LoVo (cell line): ENCODE data around the gene NUAK2.
A peak's percentile ranks its signal among the peaks of the same experiment; 100 is the strongest.
"Not testable (repeated sequence)": the region's sequence is repeated elsewhere in the genome, so short reads cannot be mapped to it uniquely, and the experiment has no call there.

Experiments
- DNase-seq: peaks from one replicate; pipeline ENCODE4 v3.0.0-alpha.2; 2016; ENCODE audit warnings: low spot score

The NUAK2 gene

GRCh38 chr1:205296154-205296553 is 25.4 kb downstream of the NUAK2 start:
- no peak for DNase-seq

DNA sequence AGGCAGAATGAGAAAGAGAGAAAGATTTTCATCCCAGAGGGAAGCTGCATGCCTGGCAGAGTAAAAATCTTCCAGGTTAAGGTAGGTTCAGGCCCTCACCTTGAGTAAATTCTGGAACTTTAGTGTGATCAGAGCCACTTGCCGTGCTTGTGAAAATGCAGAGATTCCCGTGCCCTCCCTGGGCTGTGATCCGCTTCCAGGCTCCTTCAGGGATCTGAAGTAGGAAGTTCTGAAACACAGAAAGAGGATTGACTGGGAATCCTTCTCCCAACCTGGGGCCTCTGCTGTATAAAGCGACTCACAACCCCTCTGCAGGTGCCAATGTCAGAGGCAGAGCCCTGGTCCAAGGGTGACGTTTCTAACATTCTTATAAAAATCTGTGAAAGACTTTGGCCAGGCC is 26.6 kb downstream of the NUAK2 start:
- DNase-seq: no peak

- DNase-seq: peak; percentile 36
These were observed 27.2 kb downstream of the NUAK2 start for GRCh38 chr1:205294175-205294917.

- DNase-seq: no peak
These were observed 28.0 kb downstream of the NUAK2 start for GRCh38 chr1:205293350-205294074.

GRCh38 chr1:205291596-205291995 is 29.9 kb downstream of the NUAK2 start:
- no peak for DNase-seq

- no peak for DNase-seq
These were observed 33.6 kb downstream of the NUAK2 start for GRCh38 chr1:205287767-205288559.

DNA sequence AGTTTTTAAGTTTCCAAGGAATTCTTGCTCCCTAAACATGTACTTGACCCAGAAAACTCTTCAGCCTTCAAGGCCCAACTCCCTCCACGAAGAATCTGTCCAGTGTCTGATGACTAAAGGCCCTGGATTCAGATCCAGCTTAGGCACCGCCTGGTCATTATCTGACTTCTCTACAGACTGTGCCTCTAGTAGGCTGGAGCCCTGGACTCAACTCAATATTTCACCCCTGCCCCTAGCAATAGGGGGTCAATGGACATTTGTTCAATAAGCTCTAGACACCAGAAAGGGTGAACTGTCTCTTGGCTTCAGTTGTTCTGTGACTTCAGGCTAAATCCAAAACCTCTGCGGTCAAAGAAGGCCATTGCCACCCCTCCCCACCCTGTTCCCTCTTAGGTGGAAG is 34.5 kb downstream of the NUAK2 start:
- no peak for DNase-seq

- no peak for DNase-seq
These were observed 35.1 kb downstream of the NUAK2 start for GRCh38 chr1:205286335-205286950.

- no peak for DNase-seq
These were observed 36.0 kb downstream of the NUAK2 start for GRCh38 chr1:205285381-205286101.

DNA sequence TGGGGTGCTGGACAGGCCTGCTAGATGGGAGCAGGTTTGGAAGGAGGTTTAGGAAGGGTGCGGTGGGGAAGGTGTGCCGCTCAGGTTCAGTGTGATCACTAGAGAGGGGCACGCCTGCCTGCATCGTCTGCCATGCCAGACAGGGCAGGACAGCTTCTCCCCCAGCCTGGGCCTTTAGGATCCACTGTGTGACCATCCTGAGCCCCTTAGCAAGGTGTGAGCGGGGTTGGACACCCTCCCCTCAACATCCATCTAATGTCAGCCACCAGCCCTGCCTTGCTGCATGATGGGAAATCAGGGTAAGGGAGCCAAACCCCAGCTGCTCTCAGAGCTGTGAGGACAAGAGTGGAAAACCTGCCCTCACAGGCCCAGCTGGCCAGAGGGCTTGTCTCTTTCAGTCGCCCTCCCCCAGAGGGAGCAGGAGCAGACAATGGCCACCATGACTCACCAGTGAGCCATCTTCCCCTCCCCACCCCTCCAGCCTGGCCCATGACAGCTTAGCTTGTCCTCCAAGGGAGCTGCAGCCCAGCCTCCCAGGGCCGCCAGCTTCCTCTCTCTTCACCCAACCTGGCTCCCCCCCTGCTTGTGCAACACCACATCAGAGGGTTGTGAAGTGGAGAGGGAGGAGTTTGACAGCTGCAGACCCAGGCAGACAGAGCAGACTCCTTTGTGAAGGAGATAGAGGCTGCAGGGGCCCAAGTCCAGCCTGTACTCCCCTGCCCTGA is 37.0 kb downstream of the NUAK2 start:
- peak; percentile 85 for DNase-seq

DNA sequence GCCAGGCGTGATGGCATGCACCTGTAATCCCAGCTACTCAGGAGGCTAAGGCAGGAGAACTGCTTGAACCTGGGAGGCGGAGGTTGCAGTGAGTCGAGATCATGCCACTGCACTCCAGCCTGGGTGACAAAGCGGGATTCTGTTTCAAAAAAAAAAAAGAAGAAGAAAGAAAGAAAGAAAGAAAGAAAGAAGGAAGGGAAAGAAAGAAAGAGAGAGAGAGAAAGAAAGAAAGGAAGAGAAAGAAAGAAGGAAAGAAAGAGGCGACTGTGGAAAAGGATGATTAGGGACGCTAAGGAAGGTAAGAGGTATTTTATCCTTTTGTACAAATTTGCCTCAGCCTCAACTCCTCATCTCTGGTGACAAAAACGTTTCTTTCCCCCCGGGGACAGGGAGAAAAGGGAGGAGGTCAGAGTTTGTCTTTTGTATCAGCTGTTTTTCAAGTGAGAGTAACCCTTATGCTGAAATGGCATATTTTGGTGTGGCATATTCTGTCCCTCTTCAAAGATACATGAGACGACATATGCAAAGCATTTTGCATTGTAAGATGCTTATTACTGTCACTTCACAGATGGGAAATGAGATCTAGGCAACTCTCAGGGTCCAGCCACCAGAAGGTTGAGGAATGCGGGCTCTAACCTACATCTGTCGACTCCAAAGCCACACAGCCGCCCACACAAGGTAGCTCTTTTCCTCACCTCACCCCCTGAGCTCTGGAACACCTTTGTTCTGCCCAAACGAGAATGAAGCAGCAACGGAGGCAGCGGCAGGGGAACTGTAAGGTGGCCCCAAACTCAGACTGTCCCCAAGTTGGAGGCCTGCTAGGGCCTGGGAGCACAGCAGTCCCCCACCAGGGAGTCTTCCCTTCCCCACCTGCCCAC is 38.0 kb downstream of the NUAK2 start:
- DNase-seq: no peak

DNA sequence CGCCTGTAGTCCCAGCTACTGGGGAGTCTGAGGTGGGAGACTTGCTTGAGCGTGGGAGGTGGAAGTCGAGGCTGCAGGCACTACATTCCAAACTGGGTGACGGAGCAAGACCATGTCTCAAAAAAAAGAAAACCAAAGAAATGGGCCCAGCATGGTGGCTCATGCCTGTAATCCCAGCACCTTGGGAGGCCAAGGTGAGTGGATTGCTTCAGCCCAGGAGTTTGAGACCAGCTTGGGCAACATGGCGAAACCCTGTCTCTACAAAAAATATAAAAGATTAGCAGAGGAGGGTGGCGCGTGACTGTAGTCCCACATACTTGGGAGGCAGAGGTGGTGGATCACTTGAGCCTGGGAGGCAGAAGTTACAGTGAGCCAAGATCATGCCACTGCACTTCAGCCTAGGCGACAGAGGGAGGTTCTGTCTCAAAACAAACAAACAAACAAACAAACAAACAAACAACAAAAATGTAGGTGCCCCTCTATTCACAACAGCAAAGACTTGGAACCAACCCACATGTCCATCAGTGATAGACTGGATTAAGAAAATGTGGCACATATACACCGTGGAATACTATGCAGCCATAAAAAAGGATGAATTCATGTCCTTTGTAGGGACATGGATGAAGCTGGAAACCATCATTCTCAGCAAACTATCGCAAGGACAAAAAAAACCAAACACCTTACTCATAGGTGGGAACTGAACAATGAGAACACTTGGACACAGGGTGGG is 40.7 kb downstream of the NUAK2 start:
- not testable (repeated sequence) for DNase-seq

- no peak for DNase-seq
These were observed 41.6 kb downstream of the NUAK2 start for GRCh38 chr1:205279986-205280385.

GRCh38 chr1:205276689-205277065 is 44.9 kb downstream of the NUAK2 start:
- DNase-seq: no peak

DNA sequence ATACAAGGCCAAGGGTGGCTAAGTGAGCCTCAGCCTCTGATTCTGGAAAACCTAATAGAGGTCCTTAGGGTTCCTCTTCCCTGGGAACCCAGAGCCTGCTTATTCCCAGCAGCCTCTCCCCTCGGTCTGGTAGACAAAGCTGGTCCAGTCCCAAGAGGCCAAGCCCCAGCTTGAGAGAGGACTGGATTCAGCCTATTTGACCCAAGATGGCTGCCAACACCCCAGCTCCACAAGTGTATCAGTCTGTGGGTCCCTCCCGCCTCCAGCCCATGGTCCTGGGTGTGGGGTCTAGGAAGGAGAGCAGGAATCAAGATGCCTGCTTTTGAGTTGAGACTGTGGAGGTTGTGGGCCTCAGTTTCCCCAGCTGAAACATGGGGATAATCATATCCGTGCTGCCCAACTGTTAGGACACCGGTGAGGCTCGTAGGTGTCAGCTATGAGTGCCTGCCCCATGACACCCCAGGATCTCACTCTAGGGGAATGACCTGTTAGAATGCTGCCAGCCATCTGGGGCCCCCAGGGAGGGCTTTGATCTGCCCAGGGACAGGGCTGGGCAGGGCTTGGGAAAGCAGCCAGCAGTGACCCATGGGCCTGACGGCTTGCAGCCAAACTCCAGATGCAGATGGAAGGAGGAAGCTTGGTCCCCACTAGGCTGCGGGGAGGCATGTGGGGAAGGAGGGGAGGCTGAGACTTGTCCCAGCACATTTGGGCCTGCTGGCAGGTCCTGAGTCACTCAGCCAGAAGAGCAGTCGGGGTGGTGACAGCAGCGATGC is 45.4 kb downstream of the NUAK2 start:
- no peak for DNase-seq

DNA sequence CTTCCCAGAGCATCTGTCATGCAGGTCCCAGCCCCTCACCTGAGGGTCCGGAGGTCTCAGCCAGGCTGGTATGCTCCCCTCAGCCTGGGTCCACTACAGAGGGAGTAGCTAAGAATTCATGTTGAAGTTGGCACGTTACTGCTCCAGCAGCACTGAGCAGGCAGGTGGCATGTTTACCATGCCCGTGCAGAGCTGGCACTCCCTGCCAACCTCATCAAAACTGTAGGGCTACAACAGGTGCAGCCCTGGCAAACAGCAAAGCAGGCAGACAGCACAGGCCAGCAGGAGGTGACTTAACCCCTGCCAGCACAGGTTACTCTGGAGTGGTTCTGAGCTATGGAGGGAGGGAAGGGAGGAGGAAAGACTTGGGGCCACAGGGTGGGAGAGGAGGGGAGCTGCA is 46.4 kb downstream of the NUAK2 start:
- no peak for DNase-seq

- DNase-seq: no peak
These were observed 47.4 kb downstream of the NUAK2 start for GRCh38 chr1:205274041-205274691.

DNA sequence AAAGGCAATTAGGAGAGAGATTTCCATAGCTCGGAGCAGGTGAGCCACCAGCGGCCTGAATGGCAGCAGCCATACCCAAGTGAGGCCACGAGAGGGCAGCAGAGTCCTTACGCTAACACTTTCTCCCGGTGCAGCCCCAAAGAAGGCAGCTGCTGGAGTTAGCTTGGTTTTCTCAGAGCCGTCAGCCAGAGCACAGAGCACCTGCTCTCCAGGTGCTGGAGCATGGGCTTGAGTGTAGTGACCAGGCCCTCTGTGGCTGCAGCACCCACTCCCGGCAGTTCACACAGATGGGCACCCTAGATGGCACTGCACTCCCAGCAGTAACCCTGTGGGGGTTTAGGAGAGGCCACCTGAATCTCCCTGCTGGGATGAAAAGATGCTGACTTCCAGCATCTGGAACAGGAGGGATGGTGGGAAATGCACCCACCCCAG is 48.0 kb downstream of the NUAK2 start:
- DNase-seq: peak; percentile 81
